HG03432 (cell line): ENCODE results near the gene TRIM43.
"Not testable (repeated sequence)": the region's sequence is repeated elsewhere in the genome, so short reads cannot be mapped to it uniquely, and the experiment has no call there.

ENCODE experiments used
- ATAC-seq: cut with Tn5 transposase; IDR thresholded peaks from one replicate; pipeline ENCODE4 v1.9.1; 2021; ENCODE audit warnings: mild to moderate bottlenecking, moderate library complexity; ENCODE audit not compliant: unreplicated experiment

The TRIM43 gene

DNA sequence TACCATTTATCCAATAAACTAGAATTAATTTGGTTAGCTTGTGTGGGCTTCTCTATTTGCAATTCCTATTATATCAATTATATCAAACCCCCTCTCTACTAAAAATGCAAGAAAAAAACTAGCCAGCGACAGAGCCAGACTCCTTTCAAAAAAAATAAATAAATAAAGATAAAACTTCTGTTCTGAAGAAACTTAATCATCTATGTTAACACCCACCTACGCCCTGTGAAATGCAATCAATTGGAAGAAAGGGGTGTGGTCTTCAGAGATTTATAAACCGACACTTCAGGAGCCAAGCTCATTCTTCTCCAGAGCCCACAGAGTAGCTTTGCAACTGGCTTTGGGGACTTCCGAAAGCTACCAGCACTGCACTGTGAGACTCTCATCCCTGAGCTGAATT is at the start of gene TRIM43:
TRIM43 (plus strand) TSS at position 301 of the 400 bp plus-strand sequence. CDS start 2,023 bp downstream, outside the sequence.
- not testable (repeated sequence) for ATAC-seq

- no peak for ATAC-seq
These were observed 40.7 kb upstream of the TRIM43 start for GRCh38 chr2:95551055-95551568.

DNA sequence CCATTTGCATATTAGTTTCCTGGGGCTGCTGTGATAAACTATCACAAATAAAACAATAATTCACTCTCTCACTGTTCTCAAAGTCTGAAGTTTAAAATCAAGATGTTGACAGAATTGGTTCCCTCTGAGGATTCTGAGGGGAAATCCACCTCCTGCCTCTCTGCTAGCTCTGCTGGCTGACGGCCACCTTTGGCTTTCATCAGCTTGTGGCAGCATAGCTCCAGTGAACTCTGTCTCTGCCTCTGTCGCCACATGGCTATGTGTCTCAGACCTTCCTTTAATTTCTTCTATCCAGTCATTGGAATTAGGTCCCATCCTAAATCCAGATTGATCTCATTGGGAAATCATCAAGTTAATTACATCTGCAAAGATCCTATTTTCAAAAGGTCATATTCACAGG is 38.9 kb upstream of the TRIM43 start:
- ATAC-seq = no peak

DNA sequence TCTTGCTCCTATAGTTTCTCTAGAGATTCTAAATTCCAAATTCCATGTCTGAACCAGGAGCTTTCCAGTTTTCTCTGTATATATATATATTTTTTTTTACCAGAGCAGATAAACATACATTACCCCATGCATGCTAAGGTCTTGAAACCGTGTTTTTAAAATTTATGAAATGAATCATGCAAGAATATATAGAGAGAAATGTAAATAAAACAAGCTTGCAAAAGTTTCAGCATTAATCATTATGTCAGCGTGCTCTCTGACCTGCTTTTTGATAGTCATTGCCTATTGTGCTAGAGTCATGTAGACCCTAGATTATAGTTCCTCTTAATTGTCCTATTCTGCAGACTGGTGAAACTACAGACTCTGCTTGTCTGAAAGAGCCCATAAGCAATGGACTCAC is 22.6 kb upstream of the TRIM43 start:
- no peak for ATAC-seq

DNA sequence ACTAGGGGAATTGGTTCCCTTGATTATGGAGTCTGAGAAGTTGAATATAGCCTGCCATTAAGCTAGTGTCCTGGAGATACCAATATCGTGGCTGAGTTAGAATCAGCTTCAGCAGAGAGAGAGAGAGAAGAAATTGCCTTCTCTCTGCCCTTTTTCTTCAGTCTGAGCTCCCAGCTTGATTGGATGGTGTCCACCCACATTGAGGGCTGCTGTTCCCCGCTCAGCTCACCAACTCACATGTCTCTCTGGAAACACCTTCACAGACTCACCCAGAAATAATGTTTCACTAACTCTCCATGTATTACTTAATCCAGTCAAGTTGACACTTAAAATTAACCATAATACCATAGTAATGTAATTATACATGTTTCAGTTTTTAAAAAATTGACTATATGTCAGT is 17.9 kb upstream of the TRIM43 start:
- ATAC-seq = no peak

GRCh38 chr2:95574506-95574905 is 17.3 kb upstream of the TRIM43 start:
- no peak for ATAC-seq

DNA sequence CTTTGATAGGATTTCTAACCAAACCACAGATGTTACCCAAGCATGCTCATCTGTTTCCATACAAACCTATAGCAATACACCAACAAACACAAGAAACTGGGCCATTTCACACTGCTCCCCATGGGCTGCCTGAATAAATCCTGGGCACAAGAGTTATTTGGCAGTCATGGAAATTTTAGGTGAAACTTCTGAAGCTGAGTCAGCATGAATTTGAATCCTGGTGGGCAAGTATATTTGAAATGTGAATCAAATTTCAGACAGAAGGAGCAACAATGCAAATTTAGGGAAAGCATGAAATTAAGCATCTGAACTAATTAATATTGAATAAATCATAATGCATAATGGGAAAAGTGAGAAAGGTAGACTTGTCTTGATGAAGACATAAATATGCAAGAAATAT is 15.9 kb upstream of the TRIM43 start:
- ATAC-seq = no peak

GRCh38 chr2:95578539-95578938 is 13.3 kb upstream of the TRIM43 start:
- no peak for ATAC-seq

DNA sequence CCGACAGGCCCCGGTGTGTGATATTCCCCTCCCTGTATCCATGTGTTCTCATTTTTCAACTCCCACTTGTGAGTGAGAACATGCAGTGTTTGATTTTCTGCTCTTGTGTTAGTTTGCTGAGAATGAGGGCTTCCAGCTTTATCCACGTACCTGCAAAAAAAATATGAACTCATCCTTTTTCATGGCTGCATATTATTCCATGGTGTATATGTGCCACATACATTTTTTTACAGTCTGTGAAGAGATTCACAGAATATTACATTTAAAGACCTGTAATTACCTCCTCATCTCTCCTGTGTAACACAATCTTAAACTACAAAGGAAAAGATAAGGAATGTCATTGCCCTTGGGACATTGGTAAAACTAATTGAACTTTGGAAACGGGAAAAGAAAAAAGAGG is 8.3 kb upstream of the TRIM43 start:
- not testable (repeated sequence) for ATAC-seq

DNA sequence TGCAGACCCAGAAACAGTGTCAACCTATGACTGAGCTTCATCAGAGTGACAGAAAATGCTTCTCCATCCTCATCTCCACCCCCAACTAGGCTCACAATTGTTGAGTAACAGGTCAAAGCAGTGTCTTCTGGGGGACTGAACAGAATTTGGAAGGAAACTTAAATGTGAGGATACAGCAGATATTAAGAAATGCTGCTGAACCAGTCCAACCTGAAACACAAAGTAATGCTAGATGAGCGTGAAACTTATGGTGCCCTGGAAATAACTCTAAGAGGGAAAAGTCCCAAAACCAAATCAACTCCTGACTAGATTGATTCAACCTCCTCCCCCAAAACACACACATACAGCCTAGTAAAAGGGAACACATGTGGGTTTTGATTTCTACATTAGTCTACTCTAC is 7.5 kb upstream of the TRIM43 start:
- ATAC-seq = not testable (repeated sequence)

DNA sequence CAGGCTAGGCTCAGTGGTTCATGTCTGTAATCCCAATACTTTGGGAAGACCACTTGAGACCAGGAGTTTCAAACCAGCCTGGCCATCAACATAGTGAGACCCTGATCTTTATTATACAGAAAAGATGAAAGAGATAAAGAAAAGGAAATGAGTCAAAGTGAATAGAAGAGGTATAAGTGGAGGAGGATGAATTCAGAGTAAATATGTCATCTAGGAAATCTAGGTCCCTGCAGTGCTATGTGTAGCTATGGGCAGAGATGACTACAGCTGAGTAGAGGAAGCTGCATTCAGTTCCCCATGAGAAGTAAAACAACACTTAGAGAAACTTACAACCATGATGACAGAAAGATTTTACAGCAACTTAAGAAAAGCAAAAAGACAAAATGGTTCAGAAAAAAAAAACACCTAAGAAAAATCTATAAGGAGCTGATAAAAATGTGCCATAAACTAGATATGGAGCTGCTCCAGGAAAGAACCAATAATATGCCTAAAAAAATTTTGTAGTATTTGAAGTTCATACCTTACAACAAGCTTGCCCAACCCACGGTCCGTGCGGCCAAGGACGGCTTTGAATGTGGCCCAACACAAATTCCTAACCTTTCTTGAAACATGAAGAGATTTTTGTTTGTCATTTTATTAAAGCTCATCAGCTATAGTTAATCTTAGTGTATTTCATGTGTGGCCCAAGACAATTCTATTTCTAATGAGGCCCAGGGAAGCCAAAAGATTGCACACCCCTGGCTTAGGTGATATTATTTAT is 1.8 kb upstream of the TRIM43 start:
- ATAC-seq = not testable (repeated sequence)

DNA sequence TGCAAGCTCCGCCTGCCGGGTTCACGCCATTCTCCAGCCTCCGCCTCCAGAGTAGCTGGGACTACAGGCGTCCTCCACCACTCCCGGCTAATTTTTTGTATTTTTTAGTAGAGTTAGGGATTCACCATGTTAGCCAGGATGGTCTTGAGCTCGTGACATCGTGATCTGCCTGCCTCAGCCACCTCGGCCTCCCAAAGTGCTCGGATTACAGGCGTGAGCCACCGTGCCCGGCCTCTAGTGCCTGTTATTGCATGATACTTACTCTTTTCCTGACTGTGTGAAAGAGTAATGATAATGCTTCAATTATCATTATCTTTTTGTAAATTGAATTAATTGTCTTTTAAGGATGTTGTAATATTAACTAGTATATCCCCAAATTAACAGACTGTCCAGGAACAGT is 1.2 kb downstream of the TRIM43 start:
- not testable (repeated sequence) for ATAC-seq

GRCh38 chr2:95595012-95595411 is 3.2 kb downstream of the TRIM43 start:
- not testable (repeated sequence) for ATAC-seq

- ATAC-seq = not testable (repeated sequence)
These were observed 9.5 kb downstream of the TRIM43 start for GRCh38 chr2:95601301-95601700.

GRCh38 chr2:95602146-95602545 is 10.3 kb downstream of the TRIM43 start:
- ATAC-seq = not testable (repeated sequence)

DNA sequence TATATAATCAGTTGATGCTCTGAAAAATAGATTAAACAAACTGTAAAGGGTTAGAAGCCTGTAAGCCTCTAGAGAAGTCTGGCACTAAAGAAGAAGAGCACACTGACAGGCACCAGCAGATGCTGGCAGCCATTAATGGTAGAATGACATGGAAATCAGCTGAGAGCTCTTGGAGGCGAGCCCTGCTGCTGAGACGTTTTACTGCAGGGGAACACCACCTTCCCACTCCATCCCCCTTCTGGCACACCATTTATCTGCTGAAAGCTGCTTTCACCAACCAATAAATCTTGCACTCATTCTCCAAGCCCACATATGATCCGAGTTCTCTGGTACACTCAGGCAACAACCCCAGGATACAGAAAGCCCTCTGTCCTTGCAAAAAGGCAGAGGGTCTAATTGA is 16.6 kb downstream of the TRIM43 start:
- not testable (repeated sequence) for ATAC-seq

DNA sequence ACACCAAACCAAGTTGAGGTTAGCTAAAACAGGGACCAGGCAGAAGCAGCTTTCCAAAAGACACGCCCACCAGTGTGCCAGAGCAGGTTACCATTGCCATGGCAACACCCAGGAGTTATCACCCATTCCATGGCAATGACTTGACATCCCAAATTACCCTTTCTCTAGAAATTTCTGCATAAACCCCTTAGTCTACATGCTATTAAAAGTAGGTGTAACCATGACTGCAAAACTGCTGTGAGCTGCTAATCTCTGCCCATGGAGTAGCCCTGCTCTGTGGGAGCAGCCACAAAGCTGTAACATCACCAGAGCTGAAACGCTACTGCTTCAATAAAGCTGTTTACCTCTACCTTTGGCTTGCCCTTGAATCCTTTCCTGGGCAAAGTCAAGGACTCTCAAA is 18.0 kb downstream of the TRIM43 start:
- ATAC-seq = not testable (repeated sequence)

DNA sequence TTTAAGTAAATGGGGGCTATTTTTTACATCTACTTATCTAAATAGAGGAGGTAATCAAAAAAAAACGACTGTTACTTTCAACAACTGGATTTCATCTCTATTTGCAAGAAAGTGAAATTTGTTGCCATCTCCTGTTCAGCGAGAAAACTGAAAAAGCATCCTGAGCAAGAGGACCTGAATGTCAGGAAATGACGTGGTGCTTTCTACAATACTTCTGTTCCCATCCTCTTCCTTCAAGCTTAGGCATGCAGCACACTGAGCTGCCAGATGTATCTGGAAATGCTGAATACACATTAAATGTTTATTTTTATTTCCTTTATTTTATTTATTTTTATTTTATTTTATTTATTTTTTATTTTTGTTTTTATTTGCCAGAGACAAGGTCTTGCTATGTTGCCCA is 21.2 kb downstream of the TRIM43 start:
- not testable (repeated sequence) for ATAC-seq

DNA sequence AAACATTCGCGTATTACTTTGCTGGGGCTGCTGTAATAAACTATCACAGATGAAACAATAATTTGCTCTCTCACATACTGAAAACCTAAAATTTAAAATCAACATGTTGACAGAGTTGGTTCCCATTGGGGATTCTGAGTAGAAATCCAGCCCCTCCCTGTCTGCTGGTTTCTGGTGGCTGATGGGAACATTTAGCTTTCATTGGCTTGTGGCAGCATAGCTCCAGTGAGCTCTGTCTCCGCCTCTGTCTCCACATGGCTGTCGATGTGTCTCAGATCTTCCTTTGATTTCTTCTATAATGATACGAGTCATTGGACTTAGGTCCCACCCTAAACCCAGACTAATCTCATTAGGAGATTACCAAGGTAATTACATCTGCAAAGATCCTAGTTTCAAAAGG is 30.9 kb downstream of the TRIM43 start:
- not testable (repeated sequence) for ATAC-seq

DNA sequence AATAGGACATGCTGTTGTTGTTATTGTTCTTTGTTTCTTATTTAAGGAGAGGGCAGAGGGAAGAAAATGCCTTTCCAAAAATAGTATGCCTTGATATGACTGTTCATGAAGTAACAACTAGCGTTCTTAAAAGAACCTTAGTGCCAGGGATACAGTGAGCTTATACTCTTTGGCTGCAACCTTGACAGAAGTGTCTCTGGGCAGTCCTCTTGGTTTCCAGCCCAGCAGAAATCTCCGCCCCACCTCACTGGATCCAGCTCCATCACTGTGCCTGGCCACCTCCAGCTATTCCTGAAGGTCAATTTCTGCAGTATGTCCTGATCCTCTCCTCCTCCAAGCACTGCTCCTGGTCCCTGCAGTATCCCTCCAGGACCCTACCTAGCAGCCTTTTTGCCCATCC is 39.2 kb downstream of the TRIM43 start:
- not testable (repeated sequence) for ATAC-seq

GRCh38 chr2:95633626-95634259 is 41.9 kb downstream of the TRIM43 start:
- not testable (repeated sequence) for ATAC-seq
